Measurements from ENCODE around the gene SPINT3.

GRCh38 chr20:45467172-45467571 is 48.2 kb downstream of the SPINT3 start:
- TF ChIP-seq CTCF (IDR thresholded peaks at IDR 0.05) (no peak), POLR2A (IDR thresholded peaks at IDR 0.05) (no peak)
